ENCODE measurements around the gene TMEM215.
A peak's percentile ranks its signal among the peaks of the same experiment; 100 is the strongest.

The TMEM215 gene

GRCh38 chr9:32801530-32801929 lies 18.2 kb downstream of the TMEM215 start (continued):
- TF ChIP-seq POU6F1 (CRISPR knock-in tag; IDR thresholded peaks at IDR 0.05; ENCODE audit: borderline replicate concordance, low read depth) (no peak), TOX (CRISPR knock-in tag; IDR thresholded peaks at IDR 0.05; ENCODE audit: borderline replicate concordance) (no peak), ISL1 (CRISPR knock-in tag; IDR thresholded peaks at IDR 0.05) (no peak), ZFP3 (CRISPR knock-in tag; IDR thresholded peaks at IDR 0.05) (no peak), ARNTL (CRISPR knock-in tag; IDR thresholded peaks at IDR 0.05; ENCODE audit: borderline replicate concordance, low read depth) (no peak), RARB (CRISPR knock-in tag; IDR thresholded peaks at IDR 0.05) (no peak), ESRRG (CRISPR knock-in tag; IDR thresholded peaks at IDR 0.05) (no peak)

DNA sequence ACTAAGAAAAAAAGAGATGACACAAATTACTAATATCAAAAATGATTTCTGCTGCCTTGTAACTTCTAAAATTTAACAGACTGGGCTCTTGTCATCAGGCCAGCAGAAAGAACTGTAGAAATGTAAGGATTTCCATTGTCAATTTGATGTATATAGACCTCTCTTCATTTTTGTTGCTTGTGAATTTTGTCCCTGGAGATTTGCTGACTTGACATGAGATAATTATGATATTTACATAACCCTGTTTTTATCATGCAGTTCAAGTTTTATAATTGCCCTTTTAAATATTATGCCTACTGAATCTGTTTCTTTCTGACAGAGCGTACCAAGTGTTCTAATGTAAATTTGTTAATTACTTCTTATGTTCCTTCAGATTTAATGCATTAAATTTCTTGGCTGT lies 23.9 kb downstream of the TMEM215 start:
- TF ChIP-seq, protein P1, sequence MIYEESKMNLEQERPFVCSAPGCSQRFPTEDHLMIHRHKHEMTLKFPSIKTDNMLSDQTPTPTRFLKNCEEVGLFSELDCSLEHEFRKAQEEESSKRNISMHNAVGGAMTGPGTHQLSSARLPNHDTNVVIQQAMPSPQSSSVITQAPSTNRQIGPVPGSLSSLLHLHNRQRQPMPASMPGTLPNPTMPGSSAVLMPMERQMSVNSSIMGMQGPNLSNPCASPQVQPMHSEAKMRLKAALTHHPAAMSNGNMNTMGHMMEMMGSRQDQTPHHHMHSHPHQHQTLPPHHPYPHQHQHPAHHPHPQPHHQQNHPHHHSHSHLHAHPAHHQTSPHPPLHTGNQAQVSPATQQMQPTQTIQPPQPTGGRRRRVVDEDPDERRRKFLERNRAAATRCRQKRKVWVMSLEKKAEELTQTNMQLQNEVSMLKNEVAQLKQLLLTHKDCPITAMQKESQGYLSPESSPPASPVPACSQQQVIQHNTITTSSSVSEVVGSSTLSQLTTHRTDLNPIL (CRISPR knock-in tag; IDR thresholded peaks at IDR 0.05; ENCODE audit: low read depth): no peak
- TF ChIP-seq BACH2 (CRISPR knock-in tag; IDR thresholded peaks at IDR 0.05; ENCODE audit: borderline replicate concordance): no peak
- no peak for ATAC-seq

DNA sequence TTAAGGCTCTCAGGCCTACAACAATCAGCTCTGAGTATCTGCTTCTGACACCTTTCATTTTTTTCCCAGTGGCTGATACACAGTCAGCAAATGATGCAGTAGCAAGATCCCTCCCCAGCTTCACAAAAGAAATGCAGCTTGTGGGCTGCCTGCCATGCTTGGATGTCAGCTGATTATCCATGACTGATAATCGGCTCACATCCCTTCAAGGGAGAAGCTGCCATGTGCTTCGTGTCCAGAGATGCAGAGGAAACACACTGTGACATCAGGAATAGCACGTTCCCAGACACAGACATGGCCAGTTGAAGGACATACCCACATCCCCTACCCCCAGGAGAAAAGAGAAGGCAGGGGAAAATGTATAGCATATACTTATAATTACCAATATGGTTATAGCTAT lies 27.9 kb downstream of the TMEM215 start:
- no peak for TF ChIP-seq ZFP3 (CRISPR knock-in tag; IDR thresholded peaks at IDR 0.05)
- no peak for TF ChIP-seq ZNF70 (CRISPR knock-in tag; IDR thresholded peaks at IDR 0.05)
- TF ChIP-seq PATZ1 (CRISPR knock-in tag; IDR thresholded peaks at IDR 0.05; ENCODE audit: borderline replicate concordance): no peak
- TF ChIP-seq TCF4 (CRISPR knock-in tag; IDR thresholded peaks at IDR 0.05; ENCODE audit: borderline replicate concordance): peak; percentile 49; the same call in 1 of the 2 replicates
- TF ChIP-seq RARB (CRISPR knock-in tag; IDR thresholded peaks at IDR 0.05): no peak
- no peak for TF ChIP-seq TOX (CRISPR knock-in tag; IDR thresholded peaks at IDR 0.05; ENCODE audit: borderline replicate concordance)
- TF ChIP-seq, protein P2, sequence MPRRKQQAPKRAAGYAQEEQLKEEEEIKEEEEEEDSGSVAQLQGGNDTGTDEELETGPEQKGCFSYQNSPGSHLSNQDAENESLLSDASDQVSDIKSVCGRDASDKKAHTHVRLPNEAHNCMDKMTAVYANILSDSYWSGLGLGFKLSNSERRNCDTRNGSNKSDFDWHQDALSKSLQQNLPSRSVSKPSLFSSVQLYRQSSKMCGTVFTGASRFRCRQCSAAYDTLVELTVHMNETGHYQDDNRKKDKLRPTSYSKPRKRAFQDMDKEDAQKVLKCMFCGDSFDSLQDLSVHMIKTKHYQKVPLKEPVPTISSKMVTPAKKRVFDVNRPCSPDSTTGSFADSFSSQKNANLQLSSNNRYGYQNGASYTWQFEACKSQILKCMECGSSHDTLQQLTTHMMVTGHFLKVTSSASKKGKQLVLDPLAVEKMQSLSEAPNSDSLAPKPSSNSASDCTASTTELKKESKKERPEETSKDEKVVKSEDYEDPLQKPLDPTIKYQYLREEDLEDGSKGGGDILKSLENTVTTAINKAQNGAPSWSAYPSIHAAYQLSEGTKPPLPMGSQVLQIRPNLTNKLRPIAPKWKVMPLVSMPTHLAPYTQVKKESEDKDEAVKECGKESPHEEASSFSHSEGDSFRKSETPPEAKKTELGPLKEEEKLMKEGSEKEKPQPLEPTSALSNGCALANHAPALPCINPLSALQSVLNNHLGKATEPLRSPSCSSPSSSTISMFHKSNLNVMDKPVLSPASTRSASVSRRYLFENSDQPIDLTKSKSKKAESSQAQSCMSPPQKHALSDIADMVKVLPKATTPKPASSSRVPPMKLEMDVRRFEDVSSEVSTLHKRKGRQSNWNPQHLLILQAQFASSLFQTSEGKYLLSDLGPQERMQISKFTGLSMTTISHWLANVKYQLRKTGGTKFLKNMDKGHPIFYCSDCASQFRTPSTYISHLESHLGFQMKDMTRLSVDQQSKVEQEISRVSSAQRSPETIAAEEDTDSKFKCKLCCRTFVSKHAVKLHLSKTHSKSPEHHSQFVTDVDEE (CRISPR knock-in tag; IDR thresholded peaks at IDR 0.05): 0 out of 2 replicates have a peak, but pooled peaks have one; percentile 24
- ATAC-seq: no peak; the same call in 2 of the 3 replicates

DNA sequence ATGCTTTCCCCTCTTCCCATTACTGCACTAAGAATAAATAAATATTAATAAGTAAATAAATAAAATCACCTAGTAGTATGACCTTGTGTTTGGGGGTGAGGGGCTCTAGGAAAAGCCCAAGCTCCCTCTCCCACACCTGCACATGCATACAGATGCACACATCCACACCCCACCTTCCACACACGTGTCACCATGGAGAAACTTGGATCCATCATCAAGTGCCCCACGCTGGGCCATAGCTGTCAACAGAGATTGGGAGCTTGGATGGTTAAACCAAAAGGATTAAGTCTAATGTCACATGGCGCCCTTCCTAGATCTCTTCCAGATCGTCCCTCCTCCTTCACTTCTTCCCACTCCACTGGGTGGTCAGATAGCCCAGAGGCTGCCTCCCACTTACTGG lies 37.0 kb downstream of the TMEM215 start:
- no peak for ATAC-seq
- TF ChIP-seq ZNF8 (CRISPR knock-in tag; IDR thresholded peaks at IDR 0.05) (no peak), OSR1 (CRISPR knock-in tag; IDR thresholded peaks at IDR 0.05) (no peak), ZC3H10 (CRISPR knock-in tag; IDR thresholded peaks at IDR 0.05) (no peak), PPARA (CRISPR knock-in tag; IDR thresholded peaks at IDR 0.05; ENCODE audit: borderline replicate concordance) (no peak), ZNF565 (CRISPR knock-in tag; conservative IDR thresholded peaks at IDR 0.05; ENCODE audit: low read depth) (no peak), ZFP30 (CRISPR knock-in tag; IDR thresholded peaks at IDR 0.05) (no peak), TOX (CRISPR knock-in tag; IDR thresholded peaks at IDR 0.05; ENCODE audit: borderline replicate concordance) (no peak), SNAI2 (CRISPR knock-in tag; IDR thresholded peaks at IDR 0.05) (no peak), BACH2 (CRISPR knock-in tag; IDR thresholded peaks at IDR 0.05; ENCODE audit: borderline replicate concordance) (no peak), ARNTL (CRISPR knock-in tag; IDR thresholded peaks at IDR 0.05; ENCODE audit: borderline replicate concordance, low read depth) (no peak)
- TF ChIP-seq, protein P1 (CRISPR knock-in tag; IDR thresholded peaks at IDR 0.05; ENCODE audit: low read depth): no peak
